ENCODE data around the gene AFAP1L1. TPM values are rescaled to one million over a fixed set of nuclear protein-coding genes. Genes with fewer than 3 reads are reported as not detected.
A peak's percentile ranks its signal among the peaks of the same experiment; 100 is the strongest.

Gene AFAP1L1
- total and polyA plus RNA-seq, 12 donors = 30.3 to 61.6 (median 43.5) TPM

GRCh38 chr5:149344151-149344550 lies 72.5 kb downstream of the AFAP1L1 start:
- Histone ChIP-seq H3K9me3 (no peaks in the 10 kb centered on the region), H3K27ac (peak overlapping the region in 9 of 10 donors; percentile 83 to 89 (median 85)), H3K4me1 (peaks cover 0 to 48% (median 35%) of the 10 kb centered on the region in 9 donors), H3K4me3 (peak overlapping the region in 1 of 10 donors; percentile 83), H3K36me3 (peaks cover 0 to 55% (median 36%) of the 10 kb centered on the region in 9 donors), H3K27me3 (no peaks in the 10 kb centered on the region)
- ATAC-seq = no peak
- TF ChIP-seq CTCF (IDR thresholded peaks at IDR 0.05) = no peak
- DNase-seq = no peak
- WGBS, 2 donors = 84 to 87% methylated on average over 2 of the region's 2 CpGs
- intact Hi-C loops (cut with DNase I) = loop anchor here in 1 of 10 donors (10.0 kb wide), 1 partner anchor 209 kb away; no protein-coding TSS in a partner anchor

GRCh38 chr5:149345147-149345891 lies 73.7 kb downstream of the AFAP1L1 start, which contains the start of gene GRPEL2:
Gene GRPEL2 (plus strand): TSS chr5:149345499. CDS start chr5:149345540, 41 bp downstream.
- peaks cover 0 to 55% (median 42%) of the 10 kb centered on the region in 9 donors for H3K36me3 ChIP-seq
- intact Hi-C loops (cut with DNase I) = loop anchor here in 2 of 10 donors (5.0 to 10.0 kb wide), 3 partner anchors 33 to 211 kb away; partner anchors contain the start of gene AFAP1L1 (in 1 of the 2)
- H3K4me1 ChIP-seq = peaks cover 0 to 51% (median 35%) of the 10 kb centered on the region in 9 donors
- H3K9me3 ChIP-seq = no peaks in the 10 kb centered on the region
- peak within 1 kb of the TSS; percentile 61 to 95 (median 76) for H3K4me3 ChIP-seq
- peak; percentile 96 to 98 (median 98) for ATAC-seq
- 1% methylated on average over 54 of the region's 54 CpGs for WGBS, 2 donors
- H3K27ac ChIP-seq = peak within 1 kb of the TSS; percentile 57 to 89 (median 85)
- no peaks in the 10 kb centered on the region for H3K27me3 ChIP-seq
- peak; percentile 96 for DNase-seq
- peak in 1 of 9 donors; percentile 1 for TF ChIP-seq CTCF (IDR thresholded peaks at IDR 0.05)

- WGBS, 2 donors = 2 to 3% methylated on average over 11 of the region's 11 CpGs
- no peak for TF ChIP-seq CTCF (IDR thresholded peaks at IDR 0.05)
- intact Hi-C loops (cut with DNase I) = loop anchor here in 2 of 10 donors (5.0 to 10.0 kb wide), 3 partner anchors 34 to 211 kb away; partner anchors contain the start of gene AFAP1L1 (in 1 of the 2)
- H3K4me1 ChIP-seq = peaks cover 0 to 51% (median 35%) of the 10 kb centered on the region in 9 donors
- DNase-seq (no peak), ATAC-seq (peak in 5 of 8 donors; percentile 1 to 6 (median 4))
- peak overlapping the region; percentile 61 to 95 (median 76) for H3K4me3 ChIP-seq
- peaks cover 0 to 55% (median 42%) of the 10 kb centered on the region in 9 donors for H3K36me3 ChIP-seq
- no peaks in the 10 kb centered on the region for H3K9me3 ChIP-seq
- peak overlapping the region; percentile 44 to 89 (median 85) for H3K27ac ChIP-seq
- H3K27me3 ChIP-seq = no peaks in the 10 kb centered on the region
Measured at GRCh38 chr5:149345892-149346222, 74.2 kb downstream of the AFAP1L1 start.

GRCh38 chr5:149348518-149348917 lies 76.9 kb downstream of the AFAP1L1 start:
- Histone ChIP-seq H3K4me1 (peaks cover 0 to 62% (median 45%) of the 10 kb centered on the region in 9 donors), H3K4me3 (no peak overlapping the region), H3K27me3 (no peaks in the 10 kb centered on the region), H3K9me3 (no peaks in the 10 kb centered on the region), H3K27ac (peak overlapping the region in 4 of 10 donors; percentile 29 to 60 (median 43)), H3K36me3 (peaks cover 0 to 64% (median 48%) of the 10 kb centered on the region in 9 donors)
- intact Hi-C loops (cut with DNase I) = loop anchor here in 2 of 10 donors (5.0 to 10.0 kb wide), 3 partner anchors 36 to 214 kb away; partner anchors contain the start of gene AFAP1L1 (in 1 of the 2)
- DNase-seq = no peak
- TF ChIP-seq CTCF (IDR thresholded peaks at IDR 0.05) = no peak
- WGBS, 2 donors = 70 to 82% methylated on average over 1 of the region's 1 CpG
- no peak for ATAC-seq
